IPS DF 6.9 (cell line): ENCODE data around the gene CAPN5.

Source experiments
- DNase-seq: peaks from one replicate; pipeline ENCODE4 v3.0.0-alpha.2; 2013; ENCODE audit warnings: low read depth, low spot score
- H3K27ac ChIP-seq: one replicate; pipeline ENCODE4 v1.5.1; 2013; ENCODE audit warnings: low read length, control low read depth
- H3K27me3 ChIP-seq: 2 replicates; pipeline ENCODE4 v1.6.1; 2013; ENCODE audit warnings: mild to moderate bottlenecking, low read length; ENCODE audit not compliant: control insufficient read depth, insufficient read depth
- H3K36me3 ChIP-seq: 2 replicates; pipeline ENCODE4 v1.6.1; 2013; ENCODE audit warnings: low read length; ENCODE audit not compliant: control insufficient read depth, insufficient read depth
- H3K4me1 ChIP-seq: 2 replicates; pipeline ENCODE4 v1.6.1; 2013; ENCODE audit warnings: low read length; ENCODE audit not compliant: control insufficient read depth, insufficient read depth
- H3K4me3 ChIP-seq: 2 replicates; pipeline ENCODE4 v1.5.1; 2013; ENCODE audit warnings: mild to moderate bottlenecking, low read length
- H3K9me3 ChIP-seq: 2 replicates; pipeline ENCODE4 v1.6.1; 2013; ENCODE audit warnings: low read length, inconsistent platforms; ENCODE audit not compliant: control insufficient read depth, insufficient read depth
- WGBS: extraction: QIAGEN DNeasy Blood & Tissue Kit; methylation state at CpG from one replicate; pipeline ENCODE4 v1.1.7; 2013; ENCODE audit warnings: mixed read lengths, missing lambda C conversion rate; ENCODE audit not compliant: insufficient read length, insufficient coverage; 5-methylcytosine and 5-hydroxymethylcytosine counted together

The CAPN5 gene

DNA sequence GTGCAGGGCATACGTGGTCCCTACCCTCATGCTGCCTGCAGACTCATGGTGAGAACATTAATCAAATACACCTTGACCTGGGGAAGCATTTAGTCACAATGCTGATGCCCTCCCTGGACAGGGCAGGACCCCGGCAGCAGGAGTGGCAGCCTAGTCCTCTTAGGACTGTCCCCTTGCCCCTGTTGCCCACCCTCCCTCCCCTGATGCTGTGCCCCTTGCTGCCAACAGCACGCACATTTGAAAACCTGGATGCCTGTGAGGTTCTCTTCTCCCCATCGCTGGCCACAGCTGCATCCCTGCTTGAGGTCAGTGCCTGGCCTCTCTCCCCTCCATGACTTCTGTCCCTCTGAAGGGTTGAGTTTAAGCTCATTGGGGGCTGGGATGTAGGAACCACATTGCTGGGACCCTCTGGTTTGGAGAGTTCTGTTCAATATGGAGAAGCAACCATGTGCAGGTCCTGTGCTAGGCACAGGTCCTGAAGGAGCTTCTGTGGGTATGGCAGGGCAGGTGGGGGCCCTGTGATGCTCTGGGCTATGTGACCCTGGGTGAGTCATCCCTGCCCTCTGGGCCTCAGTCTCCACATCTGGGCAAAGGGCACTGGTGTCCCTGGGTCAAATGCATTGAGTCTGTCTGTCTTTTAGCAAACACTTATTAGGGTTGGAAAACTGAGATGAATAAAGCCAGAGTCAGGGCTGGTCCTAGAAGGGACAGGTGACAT lies 92.6 kb downstream of the CAPN5 start:
- Histone ChIP-seq H3K4me3 (no peak overlapping the region), H3K4me1 (no peaks in the 10 kb centered on the region), H3K36me3 (no peaks in the 10 kb centered on the region), H3K9me3 (no peaks in the 10 kb centered on the region), H3K27ac (no peak overlapping the region), H3K27me3 (no peaks in the 10 kb centered on the region)
- WGBS: no CpG with 5 or more reads among the region's 4 CpGs
- no peak for DNase-seq

DNA sequence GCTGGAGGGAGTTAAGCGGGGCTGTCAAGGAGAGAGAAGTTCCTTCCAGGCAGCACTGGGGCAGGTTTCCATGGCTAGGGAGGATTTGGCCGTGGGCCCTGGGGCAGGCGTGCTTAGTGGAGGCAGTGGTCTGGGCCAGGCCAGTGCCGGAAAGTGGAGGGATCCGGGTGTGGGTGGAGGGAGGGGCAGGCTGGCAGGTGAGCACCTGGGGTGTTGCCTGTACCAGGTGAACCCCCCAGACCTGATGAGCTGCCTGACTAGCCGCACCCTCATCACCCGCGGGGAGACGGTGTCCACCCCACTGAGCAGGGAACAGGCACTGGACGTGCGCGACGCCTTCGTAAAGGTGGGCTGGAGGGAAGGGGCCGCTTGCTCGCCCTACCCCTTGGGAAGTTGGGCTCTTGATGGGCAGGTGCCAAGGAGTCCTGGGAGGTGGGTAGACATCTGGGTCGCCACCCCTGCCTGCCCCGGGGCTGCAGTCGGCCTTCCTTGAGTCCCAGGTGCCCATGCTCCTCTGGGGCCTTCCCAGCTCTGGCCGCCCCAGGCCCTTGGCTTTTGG lies 93.2 kb downstream of the CAPN5 start:
- H3K36me3 ChIP-seq: no peaks in the 10 kb centered on the region
- WGBS: no CpG with 5 or more reads among the region's 20 CpGs

DNA sequence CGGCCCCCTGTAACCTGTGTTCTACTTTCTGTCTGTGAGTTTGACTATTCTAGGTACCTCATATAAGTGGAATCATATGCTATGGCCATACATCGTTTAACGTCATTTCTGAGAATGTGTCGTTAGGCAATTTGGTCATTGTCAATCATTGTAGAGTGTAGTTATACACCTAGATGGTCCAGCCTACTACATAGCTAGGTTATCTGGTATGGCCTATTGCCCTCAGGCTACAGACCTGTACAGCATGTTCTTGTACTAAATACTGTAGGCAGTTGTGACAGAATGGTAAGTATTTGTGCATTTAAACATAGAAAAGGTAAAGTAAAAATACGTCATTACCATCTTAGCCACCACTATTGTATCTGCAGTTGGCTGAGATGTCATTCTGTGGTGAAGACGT lies 96.5 kb downstream of the CAPN5 start:
- H3K4me3 ChIP-seq: no peak overlapping the region
- no peaks in the 10 kb centered on the region for H3K4me1 ChIP-seq
- WGBS: no CpG with 5 or more reads among the region's 6 CpGs
- no peaks in the 10 kb centered on the region for H3K36me3 ChIP-seq
- no peak overlapping the region for H3K27ac ChIP-seq
- DNase-seq: no peak
- no peaks in the 10 kb centered on the region for H3K9me3 ChIP-seq
- H3K27me3 ChIP-seq: no peaks in the 10 kb centered on the region

More for the DNA sequence above, 93.2 kb downstream of the CAPN5 start:
- Histone ChIP-seq H3K27me3 (no peaks in the 10 kb centered on the region), H3K27ac (no peak overlapping the region), H3K4me1 (no peaks in the 10 kb centered on the region), H3K9me3 (no peaks in the 10 kb centered on the region), H3K4me3 (no peak overlapping the region)
- DNase-seq: no peak

DNA sequence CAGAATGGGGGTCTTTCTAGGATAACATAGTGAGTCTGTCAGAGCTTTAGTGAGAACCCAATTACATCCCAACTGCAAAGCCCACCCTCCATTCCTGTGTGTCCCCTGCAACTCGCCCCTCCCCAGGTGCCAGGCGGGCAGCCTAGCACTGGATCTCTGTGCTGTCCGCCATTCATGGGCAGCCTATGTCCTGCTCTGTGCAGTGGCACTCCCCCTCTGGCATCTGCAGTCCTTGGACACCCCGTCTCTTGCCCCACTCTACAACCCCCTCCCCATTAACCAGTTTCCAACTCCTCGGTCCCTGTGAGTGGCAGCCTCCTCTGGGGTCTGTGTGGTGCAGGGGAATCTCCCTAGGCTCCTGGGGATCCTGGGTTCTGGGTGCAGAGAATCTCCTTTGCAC lies 98.3 kb downstream of the CAPN5 start:
- H3K4me1 ChIP-seq: no peaks in the 10 kb centered on the region
- no peaks in the 10 kb centered on the region for H3K36me3 ChIP-seq
- no CpG with 5 or more reads among the region's 5 CpGs for WGBS
- no peak overlapping the region for H3K27ac ChIP-seq
- H3K4me3 ChIP-seq: no peak overlapping the region
- H3K27me3 ChIP-seq: no peaks in the 10 kb centered on the region
- no peaks in the 10 kb centered on the region for H3K9me3 ChIP-seq
- DNase-seq: no peak

DNA sequence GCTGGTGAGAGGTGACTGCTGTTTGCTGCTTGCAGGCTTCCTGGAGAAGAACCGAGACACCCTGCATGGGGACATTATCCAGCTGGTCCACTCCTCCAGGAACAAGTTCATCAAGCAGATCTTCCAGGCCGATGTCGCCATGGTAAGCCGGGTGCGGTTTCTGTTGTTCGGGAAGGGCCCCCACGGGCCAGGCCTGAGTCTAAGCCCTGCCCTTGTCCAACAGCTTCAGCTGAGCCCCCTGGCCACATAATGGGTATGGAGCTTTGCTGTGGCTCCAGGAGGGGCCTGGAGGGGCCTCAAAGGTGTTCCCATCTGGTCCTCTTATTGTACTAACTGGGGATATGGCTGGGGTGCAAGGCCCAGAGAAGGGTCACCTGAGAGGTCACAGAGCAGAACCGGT lies 99.2 kb downstream of the CAPN5 start:
- Histone ChIP-seq H3K36me3 (no peaks in the 10 kb centered on the region), H3K4me1 (peaks cover 8% of the 10 kb centered on the region; the same call in 1 of the 2 replicates)
- WGBS: no CpG with 5 or more reads among the region's 8 CpGs

DNA sequence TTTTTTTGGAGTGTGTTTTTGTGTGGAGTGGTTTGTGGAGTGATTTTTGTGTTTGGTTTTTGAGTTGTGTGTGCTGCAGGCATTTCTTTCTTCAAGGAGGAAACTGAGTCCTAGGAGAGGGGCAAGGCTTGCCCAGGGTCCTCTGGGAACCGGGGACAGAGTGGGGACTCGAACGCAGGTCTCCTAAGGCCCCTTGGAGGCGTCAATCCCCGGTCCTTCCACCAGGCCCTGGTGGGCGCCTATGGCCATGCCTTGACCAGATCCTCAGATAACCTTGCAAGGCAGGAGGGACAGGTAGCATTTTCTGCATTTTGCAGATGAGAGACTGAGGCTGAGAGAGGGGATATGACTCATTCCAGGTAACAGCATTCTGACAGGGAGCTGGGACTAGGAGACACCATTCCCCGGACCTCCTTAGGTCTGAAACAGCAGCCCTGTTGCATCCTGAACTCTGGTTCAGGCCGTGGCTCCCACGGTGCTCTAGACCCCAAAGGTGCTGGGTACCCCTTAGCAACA lies 100.4 kb downstream of the CAPN5 start:
- Histone ChIP-seq H3K36me3 (no peaks in the 10 kb centered on the region), H3K9me3 (no peaks in the 10 kb centered on the region), H3K4me1 (peaks cover 12% of the 10 kb centered on the region; the same call in 1 of the 2 replicates), H3K27me3 (no peaks in the 10 kb centered on the region), H3K4me3 (no peak overlapping the region), H3K27ac (no peak overlapping the region)
- DNase-seq: no peak
- WGBS: no CpG with 5 or more reads among the region's 9 CpGs

More for the DNA sequence above, 99.2 kb downstream of the CAPN5 start:
- Histone ChIP-seq H3K27ac (no peak overlapping the region), H3K4me3 (no peak overlapping the region), H3K9me3 (no peaks in the 10 kb centered on the region), H3K27me3 (no peaks in the 10 kb centered on the region)
- no peak for DNase-seq

DNA sequence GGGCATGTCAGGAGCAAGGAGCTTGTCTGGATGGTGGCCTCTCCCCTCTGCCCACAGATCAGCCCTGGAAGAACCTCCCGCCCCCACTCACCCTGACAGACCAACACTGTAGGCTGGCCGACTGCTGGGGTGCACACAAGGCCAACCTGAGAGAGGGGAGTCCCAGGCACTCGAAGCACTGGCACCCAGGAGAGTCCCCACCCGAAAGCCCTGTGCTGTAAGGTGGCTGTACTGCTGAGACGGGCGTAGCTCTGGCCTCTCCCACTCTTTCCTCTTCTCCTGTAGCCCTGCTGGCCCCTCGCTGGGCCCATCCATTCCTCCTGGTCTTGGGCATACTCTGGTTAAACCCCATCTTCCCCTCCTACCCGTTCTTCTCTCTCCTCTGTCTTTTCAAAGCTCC lies 101.0 kb downstream of the CAPN5 start:
- Histone ChIP-seq H3K27ac (no peak overlapping the region), H3K4me3 (no peak overlapping the region), H3K27me3 (no peaks in the 10 kb centered on the region), H3K9me3 (no peaks in the 10 kb centered on the region), H3K4me1 (peaks cover 12% of the 10 kb centered on the region; the same call in 1 of the 2 replicates), H3K36me3 (no peaks in the 10 kb centered on the region)
- no CpG with 5 or more reads among the region's 8 CpGs for WGBS
- DNase-seq: no peak

DNA sequence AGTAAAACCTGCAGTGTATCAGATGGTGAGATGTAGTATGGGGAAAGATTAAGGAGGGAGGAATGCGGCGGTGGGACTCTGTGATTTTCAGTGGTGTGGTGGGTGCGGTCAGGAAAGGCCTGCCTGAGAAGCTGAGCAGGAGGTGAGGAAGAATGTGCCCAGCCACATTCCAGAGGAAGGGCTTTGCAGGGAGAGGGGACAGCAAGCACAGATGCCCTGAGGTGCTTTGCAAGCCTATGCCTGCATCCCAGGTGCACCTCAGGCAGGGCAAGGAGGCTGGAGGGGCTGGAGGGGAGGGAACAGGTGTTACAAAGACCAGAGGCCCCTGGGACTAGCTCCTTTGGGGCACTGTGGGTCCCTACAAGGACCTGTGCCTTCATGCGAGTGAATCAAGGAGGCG lies 103.3 kb downstream of the CAPN5 start:
- Histone ChIP-seq H3K27ac (no peak overlapping the region), H3K9me3 (no peaks in the 10 kb centered on the region), H3K4me1 (peaks cover 13% of the 10 kb centered on the region), H3K4me3 (no peak overlapping the region), H3K36me3 (no peaks in the 10 kb centered on the region), H3K27me3 (no peaks in the 10 kb centered on the region)
- DNase-seq: no peak
- WGBS: no CpG with 5 or more reads among the region's 5 CpGs

DNA sequence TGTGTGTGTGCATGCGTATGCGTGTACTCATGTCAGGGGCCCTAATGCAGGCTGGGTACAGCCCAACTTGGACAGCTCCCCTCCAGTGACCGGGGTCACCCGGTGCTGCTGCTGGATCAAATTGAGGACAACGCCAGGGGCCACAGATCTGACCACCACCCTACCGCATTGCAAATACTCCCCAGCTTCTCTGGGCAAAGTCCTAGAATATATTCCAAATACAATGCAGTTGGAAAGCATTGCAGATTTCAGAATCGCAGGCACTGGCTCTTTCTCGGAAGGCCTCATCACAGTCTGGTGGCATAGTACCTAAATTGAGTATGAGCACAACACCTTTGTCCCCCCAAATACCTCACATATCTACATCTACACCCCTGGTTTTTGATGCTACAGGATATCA lies 104.5 kb downstream of the CAPN5 start:
- H3K27me3 ChIP-seq: no peaks in the 10 kb centered on the region
- H3K9me3 ChIP-seq: no peaks in the 10 kb centered on the region
- no peak for DNase-seq
- no peaks in the 10 kb centered on the region for H3K36me3 ChIP-seq
- H3K4me3 ChIP-seq: no peak overlapping the region
- H3K27ac ChIP-seq: no peak overlapping the region
- H3K4me1 ChIP-seq: peaks cover 19% of the 10 kb centered on the region
- WGBS: no CpG with 5 or more reads among the region's 8 CpGs

DNA sequence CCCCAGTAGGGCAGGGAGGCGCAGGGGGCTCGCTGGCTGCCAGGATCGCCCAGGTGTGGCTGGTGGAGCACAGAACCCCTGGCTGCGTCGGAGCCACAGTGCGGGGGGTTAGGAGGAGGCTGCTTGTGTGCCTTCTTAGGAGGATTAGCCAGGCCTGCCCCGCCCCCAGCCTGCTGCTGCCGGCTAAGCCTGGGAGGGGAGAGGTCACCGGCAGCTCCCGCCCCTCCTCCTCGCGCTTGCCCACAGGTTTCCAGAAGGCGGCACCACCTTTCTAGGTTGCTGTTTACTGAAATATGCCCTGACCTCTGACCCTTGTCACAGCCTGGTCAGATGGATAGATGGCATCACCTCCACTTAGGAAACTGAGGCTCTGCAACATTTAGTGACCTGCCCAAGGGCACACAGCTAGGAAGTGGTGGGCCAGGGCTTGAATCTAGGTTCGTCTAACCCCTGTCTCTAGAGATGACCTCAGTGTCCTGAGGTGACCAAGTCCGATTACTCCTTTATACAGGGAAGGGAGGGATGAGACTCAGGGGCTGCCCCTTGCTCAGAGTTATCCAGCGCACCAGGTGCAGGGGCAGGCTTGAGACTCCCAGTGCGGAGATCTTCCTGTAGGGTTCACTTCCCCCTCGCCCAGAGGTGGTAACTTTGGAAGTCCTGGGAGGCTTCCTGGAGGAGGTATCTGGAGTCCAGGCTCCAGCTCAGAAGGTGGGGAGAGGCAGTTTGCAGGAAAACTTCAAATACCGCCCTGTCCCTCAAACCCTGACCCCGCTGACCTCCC lies 105.3 kb downstream of the CAPN5 start:
- H3K27ac ChIP-seq: no peak overlapping the region
- no peaks in the 10 kb centered on the region for H3K36me3 ChIP-seq
- H3K9me3 ChIP-seq: no peaks in the 10 kb centered on the region
- DNase-seq: no peak
- no peak overlapping the region for H3K4me3 ChIP-seq
- WGBS: no CpG with 5 or more reads among the region's 20 CpGs
- no peaks in the 10 kb centered on the region for H3K27me3 ChIP-seq
- H3K4me1 ChIP-seq: peaks cover 23% of the 10 kb centered on the region
